Left ventricle myocardium inferior (tissue), 1 donor: ENCODE data around the gene GALNT11. TPM values are rescaled to one million over a fixed set of nuclear protein-coding genes. Genes with fewer than 3 reads are reported as not detected.

Source experiments
- DNase-seq: peaks from one replicate; pipeline ENCODE4 v3.0.0-alpha.2; 2020
- H3K27ac ChIP-seq: fragments of 200-600 bp; replicated peaks from 2 replicates; pipeline ENCODE4 v1.8.0; 2021
- H3K27me3 ChIP-seq: fragments of 200-600 bp; 2 replicates; pipeline ENCODE4 v1.8.0; 2021; ENCODE audit warnings: low read depth
- H3K36me3 ChIP-seq: fragments of 200-600 bp; 2 replicates; pipeline ENCODE4 v1.8.0; 2021
- H3K4me1 ChIP-seq: fragments of 200-600 bp; 2 replicates; pipeline ENCODE4 v1.8.0; 2021
- H3K4me3 ChIP-seq: fragments of 200-600 bp; 2 replicates; pipeline ENCODE4 v1.8.0; 2021; ENCODE audit warnings: mild to moderate bottlenecking, moderate library complexity
- H3K9me3 ChIP-seq: fragments of 200-600 bp; replicated peaks from 2 replicates; pipeline ENCODE4 v1.8.0; 2021
- CTCF ChIP-seq: fragments of 200-600 bp; IDR thresholded peaks from 2 replicates; pipeline ENCODE4 v1.8.0; 2021; ENCODE audit warnings: antibody characterized with exemption, mild to moderate bottlenecking, borderline replicate concordance
- intact Hi-C: fragments of 100-400 bp; cut with micrococcal nuclease; formaldehyde crosslinking; loops from one replicate; pipeline ENCODE4 v1.11.0; 2022
- total RNA-seq: library from RNA; stranded (reverse); fragmentation: NEBNext Ultra II Directional; extraction: Animal tissue kit (Norgen Biotek cat#: 25700); gene quantifications from one replicate; pipeline ENCODE4 v1.2.1, GENCODE V29; 2021
- donor health status: DM: no; HTN: yes; CAD: no; lungs with severe emphysema.

Gene GALNT11
- total RNA-seq, 1 donor from 2014 or later = 18.6 TPM

GRCh38 chr7:152152267-152152666 is 126.8 kb downstream of the GALNT11 start:
- intact Hi-C loops = no loop called here
- Histone ChIP-seq H3K4me1 (peaks cover 5% of the 10 kb centered on the region), H3K36me3 (peaks cover 100% of the 10 kb centered on the region), H3K27me3 (no peaks in the 10 kb centered on the region), H3K27ac (no peak overlapping the region), H3K4me3 (no peak overlapping the region), H3K9me3 (no peaks in the 10 kb centered on the region)
- DNase-seq = no peak
- TF ChIP-seq CTCF = no peak

- intact Hi-C loops = no loop called here
- no peaks in the 10 kb centered on the region for H3K9me3 ChIP-seq
- H3K4me3 ChIP-seq = no peak overlapping the region
- H3K27ac ChIP-seq = no peak overlapping the region
- H3K36me3 ChIP-seq = peaks cover 96% of the 10 kb centered on the region
- H3K4me1 ChIP-seq = no peaks in the 10 kb centered on the region
- no peak for DNase-seq
- no peaks in the 10 kb centered on the region for H3K27me3 ChIP-seq
- TF ChIP-seq CTCF = no peak
These were observed 133.5 kb downstream of the GALNT11 start for GRCh38 chr7:152158801-152159587.

- no peak overlapping the region for H3K27ac ChIP-seq
- DNase-seq = no peak
- H3K36me3 ChIP-seq = peaks cover 93% of the 10 kb centered on the region
- H3K4me3 ChIP-seq = no peak overlapping the region
- no peaks in the 10 kb centered on the region for H3K27me3 ChIP-seq
- intact Hi-C loops = no loop called here
- no peak for TF ChIP-seq CTCF
- H3K9me3 ChIP-seq = no peaks in the 10 kb centered on the region
- H3K4me1 ChIP-seq = no peaks in the 10 kb centered on the region
These were observed 135.7 kb downstream of the GALNT11 start for GRCh38 chr7:152161171-152161570.

GRCh38 chr7:152162287-152162686 is 136.8 kb downstream of the GALNT11 start:
- Histone ChIP-seq H3K4me1 (no peaks in the 10 kb centered on the region), H3K4me3 (no peak overlapping the region), H3K36me3 (peaks cover 93% of the 10 kb centered on the region), H3K27ac (no peak overlapping the region), H3K9me3 (no peaks in the 10 kb centered on the region), H3K27me3 (no peaks in the 10 kb centered on the region)
- intact Hi-C loops = no loop called here
- no peak for TF ChIP-seq CTCF
- no peak for DNase-seq

Other genes with a start within 250 kb of the GALNT11 start
- 130 TPM for gene PRKAG2, start 148.6 kb upstream of the GALNT11 start, total RNA-seq
- not detected for gene GALNTL5, start 69.2 kb upstream of the GALNT11 start, total RNA-seq